Measurements from ENCODE around the gene USP17L10. TPM values are rescaled to one million over a fixed set of nuclear protein-coding genes. Genes with fewer than 3 reads are reported as not detected.
"Not testable (repeated sequence)": the region's sequence is repeated elsewhere in the genome, so short reads cannot be mapped to it uniquely, and the experiment has no call there.

The USP17L10 gene
- not detected for total RNA-seq
- long read RNA-seq: 0 reads

GRCh38 chr4:9210357-9210756 is at the start of gene USP17L10:
TSS of gene USP17L10 (plus strand) at chr4:9210657. CDS start at chr4:9210657, 0 bp downstream.
- H3K4me3 ChIP-seq; intact Hi-C loops (cut with micrococcal nuclease); DNase-seq; H3K36me3 ChIP-seq; H3K4me1 ChIP-seq; H3K9me3 ChIP-seq (replicated peaks); H3K27ac ChIP-seq (replicated peaks); H3K27me3 ChIP-seq (ENCODE audit: low read depth): not testable (repeated sequence)

- H3K36me3 ChIP-seq; H3K27me3 ChIP-seq (ENCODE audit: low read depth); H3K27ac ChIP-seq (replicated peaks); intact Hi-C loops (cut with micrococcal nuclease); DNase-seq; H3K4me3 ChIP-seq; H3K9me3 ChIP-seq (replicated peaks); H3K4me1 ChIP-seq: not testable (repeated sequence)
Observed at GRCh38 chr4:9165990-9166389, 44.5 kb upstream of the USP17L10 start.

GRCh38 chr4:9169791-9170459 is 40.5 kb upstream of the USP17L10 start, which contains the start of gene FAM90A26:
TSS of gene FAM90A26 (plus strand) at chr4:9170409. CDS start at chr4:9173173, 2,764 bp downstream.
- intact Hi-C loops (cut with micrococcal nuclease); H3K4me3 ChIP-seq; H3K27ac ChIP-seq (replicated peaks); H3K4me1 ChIP-seq; H3K27me3 ChIP-seq (ENCODE audit: low read depth); H3K36me3 ChIP-seq; H3K9me3 ChIP-seq (replicated peaks); DNase-seq: not testable (repeated sequence)

- H3K9me3 ChIP-seq (replicated peaks); H3K27me3 ChIP-seq (ENCODE audit: low read depth); intact Hi-C loops (cut with micrococcal nuclease); H3K4me1 ChIP-seq; H3K27ac ChIP-seq (replicated peaks); H3K4me3 ChIP-seq; H3K36me3 ChIP-seq; DNase-seq: not testable (repeated sequence)
Observed at GRCh38 chr4:9214701-9215100, 4.2 kb downstream of the USP17L10 start.

- H3K4me3 ChIP-seq; H3K36me3 ChIP-seq; H3K4me1 ChIP-seq; intact Hi-C loops (cut with micrococcal nuclease); DNase-seq; H3K27me3 ChIP-seq (ENCODE audit: low read depth); H3K27ac ChIP-seq (replicated peaks); H3K9me3 ChIP-seq (replicated peaks): not testable (repeated sequence)
Observed at GRCh38 chr4:9215105-9215504, 4.6 kb downstream of the USP17L10 start, which contains the start of gene USP17L11. TSS of gene USP17L11 (plus strand) at chr4:9215405. CDS start at chr4:9215405, 0 bp downstream.

- intact Hi-C loops (cut with micrococcal nuclease); H3K27ac ChIP-seq (replicated peaks): not testable (repeated sequence)
Observed at GRCh38 chr4:9219852-9220251, 9.4 kb downstream of the USP17L10 start, which contains the start of gene USP17L12. TSS of gene USP17L12 (plus strand) at chr4:9220152. CDS start at chr4:9220152, 0 bp downstream.

GRCh38 chr4:9224596-9224995 is 14.1 kb downstream of the USP17L10 start, which contains the start of gene USP17L13:
TSS of gene USP17L13 (plus strand) at chr4:9224896. CDS start at chr4:9224896, 0 bp downstream.
- H3K4me3 ChIP-seq; intact Hi-C loops (cut with micrococcal nuclease); H3K4me1 ChIP-seq; H3K36me3 ChIP-seq; H3K27ac ChIP-seq (replicated peaks); H3K27me3 ChIP-seq (ENCODE audit: low read depth); H3K9me3 ChIP-seq (replicated peaks); DNase-seq: not testable (repeated sequence)

More at GRCh38 chr4:9219852-9220251, 9.4 kb downstream of the USP17L10 start, which contains the start of gene USP17L12:
- not testable (repeated sequence) for H3K9me3 ChIP-seq (replicated peaks); DNase-seq; H3K27me3 ChIP-seq (ENCODE audit: low read depth); H3K36me3 ChIP-seq; H3K4me1 ChIP-seq; H3K4me3 ChIP-seq

- H3K4me3 ChIP-seq; H3K36me3 ChIP-seq; intact Hi-C loops (cut with micrococcal nuclease); H3K4me1 ChIP-seq; H3K9me3 ChIP-seq (replicated peaks); H3K27me3 ChIP-seq (ENCODE audit: low read depth); DNase-seq; H3K27ac ChIP-seq (replicated peaks): not testable (repeated sequence)
Observed at GRCh38 chr4:9230249-9230648, 19.8 kb downstream of the USP17L10 start.

GRCh38 chr4:9234085-9234484 is 23.6 kb downstream of the USP17L10 start, which contains the start of gene USP17L15:
TSS of gene USP17L15 (plus strand) at chr4:9234385. CDS start at chr4:9234385, 0 bp downstream.
- DNase-seq; H3K27ac ChIP-seq (replicated peaks); H3K4me3 ChIP-seq; H3K27me3 ChIP-seq (ENCODE audit: low read depth); intact Hi-C loops (cut with micrococcal nuclease); H3K9me3 ChIP-seq (replicated peaks); H3K36me3 ChIP-seq; H3K4me1 ChIP-seq: not testable (repeated sequence)

- H3K9me3 ChIP-seq (replicated peaks); DNase-seq; H3K36me3 ChIP-seq; intact Hi-C loops (cut with micrococcal nuclease); H3K27me3 ChIP-seq (ENCODE audit: low read depth); H3K4me3 ChIP-seq; H3K27ac ChIP-seq (replicated peaks); H3K4me1 ChIP-seq: not testable (repeated sequence)
Observed at GRCh38 chr4:9238461-9238860, 28.0 kb downstream of the USP17L10 start.

GRCh38 chr4:9243579-9243978 is 33.1 kb downstream of the USP17L10 start, which contains the start of gene USP17L17:
TSS of gene USP17L17 (plus strand) at chr4:9243879. CDS start at chr4:9243879, 0 bp downstream.
- H3K36me3 ChIP-seq; DNase-seq; H3K27ac ChIP-seq (replicated peaks); H3K4me3 ChIP-seq; H3K9me3 ChIP-seq (replicated peaks); H3K4me1 ChIP-seq; intact Hi-C loops (cut with micrococcal nuclease); H3K27me3 ChIP-seq (ENCODE audit: low read depth): not testable (repeated sequence)

GRCh38 chr4:9247953-9248680 is 37.7 kb downstream of the USP17L10 start, which contains the start of gene USP17L18:
TSS of gene USP17L18 (plus strand) at chr4:9248630. CDS start at chr4:9248630, 0 bp downstream.
- H3K9me3 ChIP-seq (replicated peaks); H3K4me3 ChIP-seq; intact Hi-C loops (cut with micrococcal nuclease); H3K27me3 ChIP-seq (ENCODE audit: low read depth); H3K36me3 ChIP-seq; H3K4me1 ChIP-seq; H3K27ac ChIP-seq (replicated peaks): not testable (repeated sequence)
- DNase-seq: peak; percentile 2

GRCh38 chr4:9253078-9253477 is 42.6 kb downstream of the USP17L10 start, which contains the start of gene USP17L19:
TSS of gene USP17L19 (plus strand) at chr4:9253378. CDS start at chr4:9253378, 0 bp downstream.
- H3K4me1 ChIP-seq; H3K9me3 ChIP-seq (replicated peaks); DNase-seq; H3K4me3 ChIP-seq; H3K27ac ChIP-seq (replicated peaks); H3K27me3 ChIP-seq (ENCODE audit: low read depth); intact Hi-C loops (cut with micrococcal nuclease); H3K36me3 ChIP-seq: not testable (repeated sequence)

All from left ventricle myocardium inferior (tissue), 1 donor.